Small intestine (tissue), 7 donors: ENCODE measurements around the gene MOB2. TPM values are rescaled to one million over a fixed set of nuclear protein-coding genes. Genes with fewer than 3 reads are reported as not detected.

ENCODE experiments used
- DNase-seq, 2 donors: peaks; one replicate each; pipeline versions ENCODE4 v3.0.0 to v3.0.0-alpha.2; 2013
- FAIRE-seq: peaks from 2 replicates; lab custom pipeline; 2012; peaks lifted over from hg19 to GRCh38; lab: Jason Lieb, UNC
- H3K27ac ChIP-seq, 3 donors: one replicate each; pipeline ENCODE4 v1.5.1; 2013; ENCODE audit warnings: low read length in 2 of 3, mild to moderate bottlenecking in 2 of 3, control low read depth in 1 of 3, inconsistent platforms in 1 of 3, low read depth in 1 of 3, moderate library complexity in 1 of 3
- H3K27me3 ChIP-seq, 3 donors: one replicate each; pipeline ENCODE4 v1.6.1; 2013; ENCODE audit warnings: low read length in 3 of 3, inconsistent platforms in 1 of 3; ENCODE audit not compliant: control insufficient read depth in 3 of 3, insufficient read depth in 3 of 3
- H3K36me3 ChIP-seq, 3 donors: one replicate each; pipeline ENCODE4 v1.6.1; 2013; ENCODE audit warnings: low read length in 3 of 3, inconsistent platforms in 1 of 3, low read depth in 1 of 3, mild to moderate bottlenecking in 1 of 3, moderate library complexity in 1 of 3; ENCODE audit not compliant: control insufficient read depth in 3 of 3, insufficient read depth in 2 of 3
- H3K4me1 ChIP-seq, 3 donors: one replicate each; pipeline ENCODE4 v1.6.1; 2013; ENCODE audit warnings: low read length in 2 of 3, inconsistent platforms in 1 of 3, low read depth in 1 of 3, mild to moderate bottlenecking in 1 of 3, moderate library complexity in 1 of 3; ENCODE audit not compliant: control insufficient read depth in 3 of 3, insufficient read depth in 2 of 3
- H3K4me3 ChIP-seq, 3 donors: one replicate each; pipeline ENCODE4 v1.5.1; 2013; ENCODE audit warnings: low read length in 3 of 3, control low read depth in 1 of 3, inconsistent platforms in 1 of 3, low read depth in 1 of 3, mild to moderate bottlenecking in 1 of 3, moderate library complexity in 1 of 3
- H3K9me3 ChIP-seq, 2 donors: one replicate each; pipeline ENCODE4 v1.6.1; 2013; ENCODE audit warnings: low read depth in 1 of 2, low read length in 1 of 2; ENCODE audit not compliant: control insufficient read depth in 2 of 2, insufficient read depth in 1 of 2
- WGBS, 3 donors: extraction: QIAGEN DNeasy Blood & Tissue Kit; methylation state at CpG; one replicate each; pipeline ENCODE4 v1.1.7; 2013; 5-methylcytosine and 5-hydroxymethylcytosine counted together
- polyA plus RNA-seq, 4 donors: library from polyadenylated mRNA; stranded (reverse) in 3 of 4; unstranded in 1 of 4; fragments of 200-250 nt in 3 of 4; fragments of 120-200 nt in 1 of 4; gene quantifications; one replicate each; pipeline versions ENCODE4 v1.2.1 to v1.2.3, GENCODE V29; 2013
- donor health status: healthy with polysubstance abuse.
- donor health status: control.
- donor health status: control.
- donor health status: Bipolar disorder and iron deficiency.
- donor health status: healthy.

MOB2 gene
- polyA plus RNA-seq, 4 donors, result 28.3 to 48.6 (median 42.0) TPM

DNA sequence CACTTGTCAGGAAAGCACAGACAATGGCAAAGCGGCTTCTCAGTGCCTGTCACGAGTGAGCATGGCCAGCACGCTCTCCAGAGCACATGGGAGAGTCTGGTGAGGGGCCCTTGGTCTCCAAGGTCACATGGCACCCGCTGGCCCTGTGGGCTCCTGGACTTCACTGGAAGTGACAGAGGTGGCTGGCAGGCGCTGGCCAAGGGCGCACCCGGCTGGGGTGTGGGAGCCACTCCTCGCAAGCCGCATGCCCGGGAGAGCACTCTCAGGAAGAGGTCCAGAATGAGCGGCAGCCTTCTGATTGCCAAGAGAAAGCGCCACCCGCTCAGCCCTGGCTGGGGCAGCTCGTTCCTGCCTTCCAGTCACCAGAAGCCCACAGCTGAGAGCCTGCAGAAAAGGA is 17.1 kb upstream of the MOB2 start:
- WGBS, 3 donors, result 55 to 78% (median 72%) methylated on average over 14 of the region's 14 CpGs
- H3K4me1 ChIP-seq, result no peaks in the 10 kb centered on the region
- FAIRE-seq, result no peak
- H3K9me3 ChIP-seq, result no peaks in the 10 kb centered on the region
- H3K4me3 ChIP-seq, result no peak overlapping the region
- H3K27ac ChIP-seq, result no peak overlapping the region
- DNase-seq, result no peak
- peaks cover 0 to 42% (median 0%) of the 10 kb centered on the region in 3 donors for H3K36me3 ChIP-seq
- no peaks in the 10 kb centered on the region for H3K27me3 ChIP-seq

DNA sequence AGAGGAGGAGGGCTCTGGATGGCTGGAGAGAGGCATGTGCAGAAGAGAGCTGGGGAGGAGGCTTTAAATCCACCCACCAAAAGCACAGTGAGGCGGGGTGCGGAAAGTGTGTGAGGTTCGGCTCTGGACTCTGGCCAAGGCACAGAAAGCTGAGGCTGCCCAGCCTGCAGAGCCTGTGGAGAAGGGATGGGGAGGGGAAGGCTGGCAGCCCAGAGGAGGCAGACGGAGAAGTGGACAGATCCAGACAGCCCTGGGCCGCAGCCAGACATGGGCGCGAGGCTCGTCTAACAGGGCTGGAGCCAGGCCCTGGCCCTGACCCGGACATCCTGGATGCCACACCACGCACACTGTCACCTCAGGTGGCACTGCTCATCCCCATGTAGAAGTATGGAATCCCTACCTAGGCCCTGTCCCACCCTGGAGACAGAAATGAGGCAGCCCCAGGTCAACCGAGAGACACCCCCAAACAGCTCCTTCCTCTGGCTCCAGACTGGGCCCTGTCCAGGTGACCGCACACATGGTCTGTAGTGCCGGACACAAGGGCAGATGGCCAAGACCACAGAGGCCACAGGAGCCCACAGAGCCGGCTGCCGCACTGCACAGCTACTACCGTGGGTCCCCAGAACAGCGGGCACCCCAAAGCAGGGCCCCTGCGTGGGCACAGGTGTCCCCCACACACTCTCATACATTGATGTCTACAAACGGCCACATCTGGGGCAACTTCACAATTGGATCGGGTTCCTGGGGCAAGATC is 16.6 kb upstream of the MOB2 start:
- no peaks in the 10 kb centered on the region for H3K27me3 ChIP-seq
- no peak overlapping the region for H3K4me3 ChIP-seq
- no peaks in the 10 kb centered on the region for H3K4me1 ChIP-seq
- no peaks in the 10 kb centered on the region for H3K9me3 ChIP-seq
- peaks cover 0 to 46% (median 0%) of the 10 kb centered on the region in 3 donors for H3K36me3 ChIP-seq
- 80 to 89% (median 82%) methylated on average over 17 to 20 of the region's 20 CpGs for WGBS, 3 donors
- no peak for DNase-seq
- FAIRE-seq, result no peak
- H3K27ac ChIP-seq, result no peak overlapping the region

DNA sequence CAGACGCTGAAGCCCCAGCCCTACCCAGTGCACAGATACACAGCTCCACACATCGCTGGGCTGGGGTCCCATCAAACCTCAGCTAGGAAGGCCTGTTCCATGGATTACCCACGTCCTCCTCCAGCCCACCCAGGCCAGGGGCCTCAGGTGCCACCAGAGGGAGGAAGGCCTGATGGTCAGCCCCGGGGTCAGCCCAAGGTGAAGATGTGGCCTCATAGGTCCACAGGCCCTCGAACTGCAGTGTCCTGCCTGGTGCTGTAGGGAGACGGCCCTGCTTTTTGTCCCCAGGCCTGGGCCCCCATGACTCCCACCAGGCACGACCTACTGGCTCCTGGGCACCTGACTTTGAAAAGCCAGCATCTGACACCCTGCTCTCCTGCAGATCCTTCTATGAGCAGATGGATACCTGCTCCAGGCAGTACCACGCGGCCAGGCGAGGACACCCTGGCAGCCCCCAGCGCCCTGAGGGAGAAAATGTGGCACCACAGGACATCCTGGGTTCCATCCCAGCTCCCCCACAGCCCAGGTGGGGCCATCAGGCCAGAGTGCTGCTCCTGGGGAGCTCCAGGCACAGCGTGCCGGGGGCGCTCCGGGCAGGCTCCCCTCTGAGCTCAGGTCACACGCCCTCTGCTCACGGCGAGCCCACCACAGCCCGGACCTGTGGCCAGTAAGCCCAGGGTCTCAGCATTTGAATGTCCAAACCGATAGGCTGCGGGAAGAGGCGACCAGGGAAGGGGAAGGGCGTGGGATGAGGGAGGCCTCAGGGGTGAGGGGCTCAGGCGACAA is 15.8 kb upstream of the MOB2 start:
- Histone ChIP-seq H3K4me1 (no peaks in the 10 kb centered on the region), H3K9me3 (no peaks in the 10 kb centered on the region), H3K4me3 (no peak overlapping the region), H3K27me3 (no peaks in the 10 kb centered on the region), H3K27ac (no peak overlapping the region), H3K36me3 (peaks cover 0 to 46% (median 0%) of the 10 kb centered on the region in 3 donors)
- WGBS, 3 donors, result 89 to 96% (median 94%) methylated on average over 21 to 24 of the region's 24 CpGs
- DNase-seq (no peak), FAIRE-seq (no peak)

DNA sequence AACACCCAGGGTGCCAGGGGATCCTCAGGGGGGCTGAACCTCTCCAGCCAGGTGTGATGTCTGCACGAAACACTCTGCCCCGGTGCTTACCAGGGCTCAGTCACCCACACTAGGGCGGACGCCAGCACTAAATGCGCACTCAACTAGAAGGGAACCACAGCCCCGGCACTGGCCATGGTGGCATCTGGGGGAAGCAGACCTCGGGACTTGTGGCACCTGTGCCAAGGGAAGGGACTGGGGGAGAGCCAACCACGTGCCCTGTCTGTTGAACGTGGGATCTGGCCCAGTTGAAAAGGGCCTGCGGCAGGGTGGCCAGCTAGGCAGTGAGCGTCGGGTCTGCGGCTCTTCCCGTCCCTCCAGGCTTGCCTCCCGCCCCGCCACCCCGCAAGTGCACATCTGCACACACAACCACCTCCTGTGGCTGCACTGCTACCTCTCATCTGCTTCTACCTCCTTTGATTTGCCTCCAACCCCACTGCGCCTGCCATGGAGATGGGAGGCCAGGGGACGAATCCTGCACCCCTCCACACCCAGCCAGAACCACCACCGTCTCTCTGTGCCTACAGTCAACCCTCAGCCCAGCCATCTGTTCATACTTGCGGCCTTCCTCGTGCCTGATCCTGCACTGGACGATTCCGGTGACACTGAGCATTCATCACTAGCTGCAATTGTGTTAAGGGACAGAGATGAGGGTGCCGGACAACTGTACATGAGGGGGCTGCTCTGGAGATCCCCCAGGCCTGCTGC is 15.0 kb upstream of the MOB2 start:
- H3K4me3 ChIP-seq, result no peak overlapping the region
- 87 to 92% (median 90%) methylated on average over 24 to 25 of the region's 25 CpGs for WGBS, 3 donors
- H3K27me3 ChIP-seq, result no peaks in the 10 kb centered on the region
- DNase-seq (no peak), FAIRE-seq (no peak)
- no peaks in the 10 kb centered on the region for H3K4me1 ChIP-seq
- H3K27ac ChIP-seq, result no peak overlapping the region
- H3K36me3 ChIP-seq, result peaks cover 0 to 46% (median 0%) of the 10 kb centered on the region in 3 donors
- no peaks in the 10 kb centered on the region for H3K9me3 ChIP-seq

DNA sequence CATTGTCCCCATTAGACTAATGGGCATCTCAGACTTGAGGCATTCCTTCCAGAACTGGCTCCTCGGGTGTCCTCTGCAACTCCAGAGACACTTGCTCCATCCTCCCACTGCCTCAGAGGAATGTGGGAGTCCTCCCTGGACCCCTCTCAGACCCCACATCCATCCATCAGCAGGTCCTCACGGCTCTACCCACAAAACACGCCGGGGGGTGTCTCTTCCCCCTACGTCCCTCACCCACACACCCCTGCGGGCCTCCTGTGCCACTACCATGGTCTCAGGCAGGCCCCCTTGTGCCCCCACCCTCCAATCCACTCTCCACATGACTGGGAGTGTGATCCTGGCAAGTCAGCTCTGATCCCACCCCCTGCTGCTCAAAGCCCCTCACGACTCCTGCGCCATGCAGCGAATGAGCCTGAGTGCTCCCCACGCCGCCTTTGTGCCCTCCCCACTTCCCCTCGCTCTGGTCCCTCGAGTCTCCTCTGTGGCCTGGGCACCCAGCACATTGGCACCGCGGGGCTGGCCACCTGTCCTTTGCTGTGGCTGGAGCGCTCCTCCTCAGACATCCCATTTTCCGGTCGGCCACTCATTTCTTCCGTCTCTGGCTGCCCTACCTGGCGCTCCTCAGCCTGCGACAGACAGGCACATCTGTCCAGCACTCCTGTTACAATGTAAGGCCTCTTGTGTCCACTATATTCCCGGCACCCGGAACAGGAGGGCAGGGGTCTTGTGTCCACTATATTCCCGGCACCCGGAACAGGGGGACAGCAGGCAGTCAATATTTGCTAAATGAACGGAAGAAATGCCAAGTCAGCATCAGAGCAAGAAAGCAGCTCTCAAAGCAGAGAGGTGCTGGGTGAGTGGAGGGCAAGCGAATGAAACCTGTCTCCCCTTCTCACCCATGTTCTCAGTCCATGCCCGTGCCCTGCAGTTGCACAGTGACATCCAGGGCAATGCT is 14.2 kb upstream of the MOB2 start:
- Histone ChIP-seq H3K36me3 (peaks cover 0 to 43% (median 0%) of the 10 kb centered on the region in 3 donors), H3K27me3 (no peaks in the 10 kb centered on the region), H3K4me3 (no peak overlapping the region), H3K4me1 (no peaks in the 10 kb centered on the region), H3K27ac (no peak overlapping the region), H3K9me3 (no peaks in the 10 kb centered on the region)
- no peak for DNase-seq
- 94 to 95% (median 95%) methylated on average over 28 of the region's 28 CpGs for WGBS, 3 donors
- no peak for FAIRE-seq

DNA sequence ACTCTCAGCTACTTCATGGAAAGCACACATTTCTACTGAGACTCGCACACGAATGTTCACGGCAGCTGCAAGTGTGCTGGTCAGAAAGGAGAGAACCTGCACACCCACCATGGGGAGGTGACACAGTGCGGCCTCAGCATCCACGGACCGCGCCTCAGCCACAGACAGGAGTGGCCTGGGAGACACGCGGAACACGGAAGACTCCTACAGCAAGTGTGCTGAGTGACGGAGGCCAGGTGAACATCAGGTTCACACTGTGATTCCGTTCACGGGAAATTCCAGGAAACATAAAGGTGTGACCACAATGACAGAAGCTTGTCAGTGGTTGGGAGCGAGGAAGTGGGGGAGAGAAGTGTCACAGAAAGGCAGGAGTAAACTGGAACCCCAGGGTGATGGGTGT is 13.3 kb upstream of the MOB2 start:
- WGBS, 3 donors, result 96 to 99% (median 97%) methylated on average over 14 of the region's 14 CpGs
- H3K4me3 ChIP-seq, result no peak overlapping the region
- FAIRE-seq (no peak), DNase-seq (no peak)
- no peaks in the 10 kb centered on the region for H3K4me1 ChIP-seq
- no peak overlapping the region for H3K27ac ChIP-seq
- no peaks in the 10 kb centered on the region for H3K9me3 ChIP-seq
- H3K36me3 ChIP-seq, result peaks cover 0 to 43% (median 0%) of the 10 kb centered on the region in 3 donors
- H3K27me3 ChIP-seq, result no peaks in the 10 kb centered on the region

DNA sequence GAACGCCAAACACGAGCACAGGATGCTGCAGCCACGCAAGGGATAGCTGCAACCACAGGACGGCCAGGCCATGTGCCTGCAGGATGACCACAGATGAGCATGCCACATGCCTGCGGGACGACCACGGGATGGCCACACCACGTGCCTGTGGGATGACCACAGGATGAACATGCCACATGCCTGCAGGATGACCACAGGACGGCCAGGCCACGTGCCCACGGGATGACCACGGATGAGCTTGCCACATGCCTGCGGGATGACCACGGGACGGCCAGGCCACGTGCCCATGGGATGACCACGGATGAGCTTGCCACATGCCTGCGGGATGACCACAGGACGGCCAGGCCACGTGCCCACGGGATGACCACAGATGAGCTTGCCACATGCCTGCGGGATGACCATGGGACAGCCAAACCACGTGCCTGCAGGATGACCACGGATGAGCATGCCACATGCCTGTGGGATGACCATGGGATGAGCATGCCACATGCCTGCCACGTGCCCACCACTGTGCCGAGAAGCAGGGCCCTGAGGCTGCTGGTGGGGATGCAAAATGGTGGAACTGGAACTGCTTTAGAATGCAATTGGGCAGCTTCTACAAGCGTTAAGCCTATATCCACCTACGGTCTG is 12.8 kb upstream of the MOB2 start:
- 90 to 94% (median 94%) methylated on average over 23 to 28 of the region's 28 CpGs for WGBS, 3 donors
- no peak for FAIRE-seq

More for the DNA sequence above, 12.8 kb upstream of the MOB2 start:
- no peaks in the 10 kb centered on the region for H3K9me3 ChIP-seq
- no peaks in the 10 kb centered on the region for H3K27me3 ChIP-seq
- no peak overlapping the region for H3K4me3 ChIP-seq
- H3K27ac ChIP-seq, result no peak overlapping the region
- H3K4me1 ChIP-seq, result no peaks in the 10 kb centered on the region
- no peak for DNase-seq
- peaks cover 0 to 41% (median 0%) of the 10 kb centered on the region in 3 donors for H3K36me3 ChIP-seq
